ACHN (cell line): ENCODE measurements around the gene CFAP100.

Experiments
- DNase-seq: peaks from one replicate; pipeline ENCODE4 v3.0.0-alpha.2; 2015
- in situ Hi-C: cut with HindIII; loops from 2 replicates; pipeline ENCODE4 v1.10.0; 2017; ENCODE audit warnings: low sequenced_read_pairs, low pct_ligation_motif_present, low pct_unique_long_range_greater_than_20kb

CFAP100 gene

DNA sequence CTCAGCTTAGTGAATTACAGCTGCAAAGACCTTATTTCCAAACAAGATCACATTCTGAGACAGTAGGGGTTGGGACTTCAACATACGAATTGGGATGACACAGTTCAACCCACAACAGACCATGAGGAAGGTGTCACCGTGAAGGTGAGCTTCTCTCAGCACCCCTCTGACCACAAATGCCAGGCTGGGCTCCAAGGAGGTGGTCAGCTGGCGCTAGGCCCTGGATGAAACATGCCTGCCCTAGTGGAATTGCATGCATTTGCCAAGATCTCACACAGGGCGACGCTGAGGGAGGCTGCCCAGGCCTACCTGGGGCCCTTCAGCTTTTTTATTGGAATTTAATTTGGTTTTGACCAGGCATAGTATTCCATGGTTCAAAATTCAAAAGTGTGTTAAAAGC lies 1.8 kb downstream of the CFAP100 start:
- DNase-seq = no peak
- in situ Hi-C loops = no loop called here

DNA sequence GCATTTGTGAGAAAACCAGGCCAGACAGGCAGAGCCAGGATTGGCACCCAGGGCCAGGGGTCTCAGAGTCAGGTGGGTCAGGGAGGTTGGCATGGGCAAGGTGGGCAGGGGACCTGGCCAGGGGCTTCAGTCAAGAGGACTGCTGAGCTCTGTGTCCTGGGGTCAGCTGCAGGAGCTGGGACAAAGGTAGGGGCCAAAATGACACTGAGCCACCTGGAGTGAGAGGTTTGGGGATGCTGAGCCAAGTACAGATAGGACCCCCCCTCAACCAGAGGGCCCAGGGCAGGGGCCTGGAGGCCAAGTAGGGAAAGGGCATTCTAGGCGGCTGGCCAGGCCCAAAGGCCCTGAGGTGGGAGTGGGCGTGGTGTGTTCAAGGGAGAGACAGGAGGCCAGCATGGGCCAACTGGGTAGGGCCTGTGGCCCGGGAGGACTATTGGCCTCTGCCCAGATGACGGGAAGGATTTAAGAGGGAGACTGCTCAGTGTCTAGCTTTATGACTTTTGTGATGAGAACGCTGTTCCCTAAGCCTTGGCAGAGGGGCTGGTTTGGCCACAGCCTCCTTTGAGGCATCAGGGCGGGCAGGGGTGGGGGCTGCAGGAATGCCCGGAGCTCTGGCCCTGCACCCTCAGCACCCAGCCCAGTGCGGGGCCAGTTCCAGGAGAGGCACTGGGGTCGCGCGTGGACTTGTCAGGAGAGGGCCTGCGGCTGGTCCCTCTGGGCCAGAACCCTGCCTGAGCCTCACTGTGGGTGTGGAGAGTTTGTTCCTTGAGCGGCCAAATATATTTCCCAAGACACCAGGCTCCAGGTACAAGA lies 3.1 kb downstream of the CFAP100 start:
- in situ Hi-C loops = no loop called here

DNA sequence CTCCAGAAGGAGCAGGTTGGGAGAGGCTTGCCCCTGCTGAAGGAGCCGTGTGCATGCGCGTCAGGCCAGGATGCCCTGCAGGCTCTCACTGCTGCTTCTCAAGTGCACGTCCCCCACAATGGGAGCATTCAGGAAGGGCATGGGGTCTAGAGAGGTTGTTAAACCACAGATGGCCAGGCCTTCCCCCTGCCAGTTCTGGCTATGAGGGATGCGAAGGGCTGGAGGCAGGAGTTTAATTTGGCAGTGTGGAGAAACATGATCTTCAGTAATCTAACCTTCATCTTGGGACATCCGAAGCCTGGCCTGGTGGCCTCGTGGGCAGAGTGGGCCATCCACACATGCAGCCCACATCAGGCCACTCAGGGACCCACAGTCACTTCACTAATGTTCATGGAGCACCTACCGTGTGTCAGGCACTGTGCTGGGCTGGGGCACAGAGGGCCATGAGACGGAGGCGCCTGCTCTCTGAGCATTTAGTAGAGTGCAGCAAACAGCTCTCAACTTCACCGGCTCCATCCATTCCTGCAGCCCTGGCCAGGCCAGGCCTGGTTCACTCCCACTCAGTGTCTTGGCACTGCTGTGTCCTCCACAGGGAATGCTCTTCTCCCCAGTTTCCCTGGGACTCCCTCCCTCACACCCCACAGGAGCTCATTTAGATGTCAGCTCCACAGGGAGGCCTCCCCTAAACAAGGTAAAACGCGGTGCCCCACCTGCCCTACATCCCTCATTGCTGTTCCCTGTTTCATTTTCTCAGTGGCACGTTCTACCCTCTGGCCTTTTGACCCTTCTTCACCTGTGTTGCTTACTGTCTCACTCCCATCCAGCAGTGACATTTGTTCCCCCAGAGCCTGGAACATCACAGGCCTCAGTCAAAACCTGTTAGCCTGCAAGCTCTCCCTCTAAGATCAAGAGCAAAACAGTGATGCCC lies 4.0 kb downstream of the CFAP100 start:
- in situ Hi-C loops = no loop called here

More for the DNA sequence above, 3.1 kb downstream of the CFAP100 start:
- no peak for DNase-seq

DNA sequence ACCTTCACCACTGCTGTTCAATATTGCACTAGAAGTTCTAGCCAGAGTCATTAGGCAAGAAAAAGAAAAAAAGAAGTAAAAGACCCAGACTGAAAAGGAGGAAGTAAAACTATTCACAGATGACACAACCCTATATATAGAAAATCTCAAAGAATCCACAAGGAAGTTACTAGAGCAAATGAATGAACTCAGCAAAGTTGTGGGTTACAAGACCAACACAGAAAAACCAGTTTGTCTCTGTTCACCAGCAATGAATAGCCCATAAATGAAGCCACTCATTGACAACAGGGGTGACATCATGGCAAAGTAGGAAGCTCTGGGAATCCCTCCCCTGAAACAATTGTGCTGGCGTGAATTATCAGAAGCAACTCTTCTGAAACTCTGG lies 4.6 kb downstream of the CFAP100 start:
- DNase-seq = no peak
- in situ Hi-C loops = no loop called here

More for the DNA sequence above, 4.0 kb downstream of the CFAP100 start:
- no peak for DNase-seq

DNA sequence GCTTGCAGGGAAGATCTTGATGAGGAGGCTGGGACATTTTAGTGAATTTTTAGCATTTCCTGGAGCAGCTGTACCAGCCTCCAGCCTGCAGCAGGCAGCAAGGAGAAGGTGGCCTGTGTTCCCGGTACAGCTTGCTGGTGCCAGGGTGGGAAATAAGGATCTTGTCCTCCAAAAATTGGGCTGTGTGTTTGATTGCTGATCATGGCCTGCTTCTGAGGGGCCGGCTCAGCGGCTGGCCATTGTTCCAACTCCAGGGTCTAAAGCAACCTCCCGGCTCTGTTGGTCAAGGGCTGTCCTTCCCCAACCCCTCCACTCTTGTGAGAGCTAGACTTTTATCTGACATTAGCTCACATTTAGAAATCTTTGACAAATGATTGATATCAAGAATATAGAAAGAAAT lies 5.0 kb downstream of the CFAP100 start:
- in situ Hi-C loops = no loop called here
- no peak for DNase-seq

DNA sequence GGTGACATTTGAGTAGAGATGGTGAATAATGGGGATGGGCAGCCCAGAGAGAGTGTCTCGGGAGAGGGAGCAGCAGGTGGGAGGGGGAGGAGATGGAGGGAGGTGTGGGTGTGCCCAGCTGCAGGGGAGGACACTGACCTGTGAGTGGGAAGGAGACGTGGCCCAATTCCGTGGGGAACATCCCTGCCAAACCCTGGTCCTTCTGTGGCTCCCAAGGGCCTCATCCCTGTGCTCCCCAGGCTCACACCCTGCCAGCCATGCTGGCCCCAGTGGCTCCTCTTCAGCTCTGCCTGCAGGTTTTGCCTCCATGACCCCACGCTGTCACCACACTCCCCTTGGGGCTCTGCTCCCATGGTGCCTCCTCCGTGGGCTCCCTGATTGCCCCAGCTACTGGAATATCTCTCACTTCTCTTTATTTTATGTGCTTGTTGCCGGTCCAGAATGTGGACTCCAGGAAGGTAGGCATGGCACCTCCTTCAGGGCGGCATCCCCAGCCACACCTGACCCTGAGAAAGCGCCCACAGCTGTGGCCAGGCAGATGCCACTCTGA lies 7.0 kb downstream of the CFAP100 start:
- in situ Hi-C loops = no loop called here
- no peak for DNase-seq

DNA sequence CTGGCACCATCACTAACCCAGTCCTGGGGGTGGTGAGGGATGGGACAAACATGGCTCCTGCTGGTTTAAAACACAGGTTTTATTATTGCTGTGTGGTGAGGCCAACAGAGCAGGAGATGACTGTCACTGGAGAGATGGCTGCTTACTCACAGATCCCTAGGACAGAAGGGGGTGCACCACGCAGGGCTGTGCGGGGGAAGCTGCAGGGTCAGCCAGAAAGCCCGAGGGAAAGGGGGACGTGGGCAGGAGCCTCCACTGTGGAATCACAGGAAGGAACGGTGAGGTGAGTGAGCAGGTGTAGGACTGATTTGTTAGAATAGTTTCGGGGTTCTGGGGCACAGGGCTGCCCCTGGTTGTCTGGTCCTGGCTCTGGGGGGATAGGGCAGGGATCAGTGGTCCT lies 7.5 kb downstream of the CFAP100 start:
- DNase-seq = no peak
- in situ Hi-C loops = no loop called here

DNA sequence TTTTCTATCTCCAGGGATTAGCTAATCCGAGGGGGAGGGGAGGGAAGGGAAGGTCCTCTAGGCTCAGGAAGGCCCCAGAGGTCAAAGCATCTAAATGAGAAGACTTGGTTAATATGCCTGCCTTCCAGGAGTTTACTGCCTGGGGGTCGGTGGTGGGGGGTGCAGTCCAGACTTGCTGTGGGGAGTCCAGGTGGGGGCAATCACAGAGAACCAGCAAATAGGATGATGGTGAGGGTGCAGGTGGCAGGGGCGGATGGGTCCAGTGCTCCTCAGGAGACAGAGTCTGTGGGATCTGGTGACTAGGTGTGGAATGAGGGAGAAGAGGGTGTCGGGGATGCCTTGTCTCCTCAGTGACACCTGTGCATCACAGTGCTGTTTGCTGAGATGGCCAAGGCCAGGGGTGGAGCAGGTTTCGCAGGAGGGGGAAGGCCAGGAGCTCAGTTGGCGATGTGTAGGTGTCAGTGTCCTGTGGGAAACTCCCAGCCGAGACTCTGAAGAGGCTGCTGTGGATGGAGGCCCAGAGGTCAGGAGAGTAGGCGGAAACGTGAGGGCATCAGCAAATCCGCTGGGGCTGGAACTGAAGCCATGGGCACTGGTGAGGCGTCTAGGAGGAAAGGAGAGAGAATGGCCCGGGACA lies 8.1 kb downstream of the CFAP100 start:
- in situ Hi-C loops = no loop called here
- no peak for DNase-seq

DNA sequence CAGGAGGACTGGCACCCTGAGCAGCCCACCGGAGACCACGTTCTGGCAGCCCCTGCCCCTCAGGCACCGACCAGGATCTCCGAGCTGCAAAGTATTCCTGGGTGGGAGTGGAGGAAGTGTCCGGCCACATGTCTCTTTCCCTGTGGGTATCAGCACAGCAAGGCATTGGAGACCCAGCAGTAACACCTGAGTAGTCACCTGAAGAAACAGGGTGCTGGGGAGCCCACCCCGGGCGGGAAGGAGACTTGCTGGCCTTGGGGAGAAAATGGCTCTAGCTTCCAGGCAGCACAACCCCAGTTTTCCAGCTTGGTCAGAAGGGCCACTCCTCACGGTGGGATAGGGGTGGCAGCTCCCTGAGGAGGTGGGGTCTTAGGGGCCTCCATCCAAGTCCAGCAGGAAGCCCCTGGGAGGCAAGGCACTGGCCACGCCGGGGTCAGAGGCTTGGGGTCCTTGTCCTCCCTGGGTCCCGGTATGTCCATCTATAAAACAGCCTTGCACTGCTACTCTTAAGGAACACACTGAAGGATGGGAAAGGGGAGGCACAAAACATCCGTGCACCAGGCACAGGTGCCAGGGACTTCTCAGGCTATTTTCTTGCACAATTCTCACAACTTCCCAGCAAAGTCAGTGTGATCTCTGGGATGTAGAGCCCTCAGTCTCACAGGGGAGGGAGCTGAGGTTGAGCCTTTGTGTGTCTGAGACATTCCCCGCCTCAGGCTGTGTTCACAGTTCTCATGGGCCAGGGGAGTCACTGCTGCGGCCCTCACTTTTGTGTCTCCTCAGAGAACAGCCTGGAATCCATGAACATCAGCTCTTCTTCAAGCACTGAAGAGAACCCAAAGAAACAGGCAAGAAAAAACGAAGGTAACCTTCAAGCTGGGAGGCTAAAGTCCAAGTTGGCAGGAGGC lies 11.9 kb downstream of the CFAP100 start:
- no peak for DNase-seq
- in situ Hi-C loops = no loop called here

DNA sequence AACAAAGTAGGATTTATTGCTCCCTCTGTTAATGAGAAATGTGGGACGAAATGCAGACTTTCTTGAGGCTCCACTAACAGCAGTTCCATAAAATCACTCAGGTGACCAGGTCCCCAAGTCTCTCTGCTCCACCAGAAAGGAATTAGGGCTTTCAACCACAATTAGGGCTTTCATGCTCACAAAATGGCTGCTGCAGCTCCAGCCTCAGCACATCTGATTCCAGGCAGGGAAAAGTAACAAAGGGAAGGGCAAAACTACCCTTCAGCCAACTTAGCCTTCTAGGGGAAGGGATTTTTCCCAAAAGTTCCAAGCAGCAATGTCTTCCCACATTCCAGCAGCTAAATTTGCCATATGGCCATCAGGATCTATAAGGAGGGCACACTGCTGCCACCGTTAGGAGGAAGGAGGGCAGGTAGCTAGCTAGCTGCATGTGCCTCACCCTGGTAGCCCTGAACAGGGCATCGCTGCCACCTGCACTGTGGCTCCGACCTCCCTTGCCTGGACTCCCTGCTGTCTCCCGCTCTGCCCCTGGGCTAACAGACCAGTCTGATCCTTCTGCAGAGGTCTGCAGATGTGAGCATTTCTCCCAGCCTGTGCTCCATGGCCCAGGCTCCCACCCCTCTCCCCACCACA lies 12.8 kb downstream of the CFAP100 start:
- in situ Hi-C loops = no loop called here

DNA sequence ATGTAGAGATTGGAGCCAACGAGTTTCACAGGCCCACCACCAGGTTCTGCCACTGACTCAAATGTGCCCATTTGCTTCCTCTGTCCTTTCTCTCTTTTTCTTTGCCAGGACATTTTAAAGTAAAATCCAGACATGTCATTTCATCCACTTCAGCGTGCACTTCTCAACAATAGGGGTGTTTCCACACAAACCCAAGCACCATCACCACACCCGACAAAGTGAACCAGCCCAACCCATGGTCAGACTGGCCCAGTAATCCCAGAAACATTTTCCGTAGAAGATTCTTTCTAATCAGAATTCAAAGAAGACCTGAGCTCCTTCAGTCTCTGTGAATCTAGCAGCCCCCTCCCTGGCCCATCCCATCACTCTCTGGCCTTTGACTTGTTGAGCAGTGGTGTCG lies 13.4 kb downstream of the CFAP100 start:
- in situ Hi-C loops = no loop called here
- DNase-seq = no peak

More for the DNA sequence above, 12.8 kb downstream of the CFAP100 start:
- DNase-seq = no peak

DNA sequence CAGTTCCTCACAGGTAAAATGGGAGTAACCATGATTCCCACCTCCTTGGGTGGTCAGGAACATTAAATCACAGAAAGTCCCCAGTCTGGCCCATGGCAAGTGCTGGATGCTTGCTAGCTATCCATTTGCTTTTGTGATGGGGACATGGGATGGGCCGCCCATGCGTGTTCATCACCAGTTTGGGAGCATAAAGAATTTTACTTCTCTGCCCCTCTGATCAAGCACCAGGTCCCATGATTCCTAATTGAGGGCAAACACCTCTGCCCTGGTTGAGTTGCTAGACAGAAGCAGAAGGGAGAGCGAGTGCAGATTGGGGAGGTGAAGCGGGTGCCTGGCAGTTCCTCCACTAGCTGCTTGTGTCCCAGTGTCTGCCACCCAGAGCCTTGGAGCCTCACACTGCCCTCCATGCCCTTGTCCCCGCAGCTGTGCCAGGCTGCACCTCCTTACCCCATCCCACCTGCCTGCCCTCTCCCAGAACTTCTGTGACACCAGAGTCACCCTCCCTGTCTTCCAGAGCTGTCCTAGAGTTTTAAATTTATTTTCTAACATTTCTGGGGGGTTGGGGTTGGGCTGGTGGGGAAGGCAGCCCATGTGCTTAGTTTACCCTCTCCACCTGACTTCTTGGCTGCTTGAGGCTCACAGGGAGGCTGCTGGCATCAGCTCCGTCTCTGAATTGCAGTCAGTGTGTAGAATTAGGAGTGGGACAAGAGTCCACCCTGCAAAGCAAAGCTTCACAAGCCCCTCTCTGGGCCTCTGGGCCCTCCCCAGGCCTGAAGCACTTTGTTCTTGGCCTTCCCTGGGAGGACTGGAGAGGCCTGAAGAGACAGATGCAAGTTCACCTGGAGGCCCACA lies 18.4 kb downstream of the CFAP100 start:
- DNase-seq = no peak

DNA sequence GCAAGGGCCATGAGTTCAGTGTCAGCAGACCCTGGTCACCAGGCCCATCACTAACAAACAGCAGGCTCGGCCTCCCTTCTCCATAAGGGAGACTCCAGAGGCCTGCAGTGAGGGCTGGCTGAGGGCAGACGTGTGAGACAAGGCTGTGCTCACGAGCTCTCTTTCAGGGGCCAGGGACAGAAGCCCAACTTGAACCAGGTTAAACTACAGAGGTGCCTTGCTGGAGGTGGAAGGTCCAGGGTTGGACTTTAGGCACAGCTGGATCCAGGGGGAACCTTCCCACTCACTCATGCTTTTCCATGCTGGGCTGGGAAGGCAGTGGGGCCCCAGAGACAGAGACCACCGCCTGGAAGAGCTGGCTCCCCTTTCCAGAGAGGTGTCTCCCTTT lies 19.0 kb downstream of the CFAP100 start:
- DNase-seq = no peak
- in situ Hi-C loops = no loop called here

More for the DNA sequence above, 18.4 kb downstream of the CFAP100 start:
- in situ Hi-C loops = no loop called here

DNA sequence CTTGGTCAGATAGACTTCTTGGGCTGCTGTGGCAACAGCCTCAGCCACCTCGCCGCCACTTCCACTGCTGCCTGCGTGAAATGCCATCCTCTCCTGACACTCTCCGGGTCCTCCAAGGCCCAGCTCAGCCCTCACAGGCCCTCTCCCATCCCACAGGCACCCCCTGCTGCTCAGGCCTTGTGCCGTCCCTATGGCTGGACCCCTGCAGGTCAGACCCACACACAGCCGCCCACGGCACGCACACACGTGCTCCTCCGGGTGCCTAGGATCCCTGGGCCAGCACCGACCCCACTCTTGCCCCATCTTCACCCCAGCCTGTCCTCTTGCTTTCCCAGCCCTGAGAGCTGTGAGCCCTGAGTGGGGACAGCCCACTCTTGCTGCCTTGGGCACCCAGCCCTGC lies 19.7 kb downstream of the CFAP100 start:
- in situ Hi-C loops = no loop called here
- DNase-seq = no peak

DNA sequence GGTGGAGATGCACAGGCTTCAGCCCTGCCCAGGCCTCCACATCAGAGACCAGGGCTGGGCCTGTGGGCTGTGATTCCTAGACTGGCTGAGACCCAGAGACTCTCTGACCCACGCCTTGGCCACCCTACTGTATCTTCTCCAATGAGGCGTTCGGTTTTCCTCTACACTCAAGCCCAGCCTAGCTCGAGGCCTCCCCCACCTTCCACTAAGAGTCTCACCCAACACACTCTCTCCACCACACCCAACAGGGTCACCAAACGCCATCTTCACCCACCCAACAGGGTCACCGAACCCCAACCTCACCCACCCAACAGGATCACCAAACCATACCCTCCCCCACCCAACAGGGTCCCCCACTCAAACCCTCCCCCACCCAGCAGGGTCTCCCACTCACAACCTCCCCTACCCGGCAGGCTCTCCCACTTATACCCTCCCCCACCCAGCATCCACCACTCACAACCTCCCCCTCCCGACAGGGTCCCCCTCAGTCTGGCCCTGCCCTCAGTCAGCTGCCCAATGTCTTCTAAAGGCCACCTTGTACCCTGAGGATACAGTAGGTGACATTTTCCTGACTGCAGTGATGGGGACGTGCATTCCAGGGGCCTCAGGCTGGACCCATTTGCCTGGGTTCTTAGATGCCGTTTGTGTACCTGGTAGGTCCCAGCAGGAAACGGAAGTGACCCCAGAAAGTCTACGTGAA lies 20.4 kb downstream of the CFAP100 start:
- in situ Hi-C loops = no loop called here

More for the DNA sequence above, 20.4 kb downstream of the CFAP100 start:
- DNase-seq = no peak
